MCF 10A (cell line): ENCODE results near the gene KIAA1143. TPM values are rescaled to one million over a fixed set of nuclear protein-coding genes. Genes with fewer than 3 reads are reported as not detected.

ENCODE experiments used
- BruUV-seq: library from RNA; stranded (reverse); fragments of 400-500 nt; replicated peaks from 2 replicates; lab custom pipeline; 2021; lab: Mats Ljungman, UMichigan
- CTCF ChIA-PET: fragments of 300-600 bp; sonication (Branson Sonifier 250); formaldehyde crosslinking; extraction: SDS; loops from one replicate; lab custom pipeline; 2021; ENCODE audit warnings: antibody characterized with exemption, inconsistent platforms; lab: Yijun Ruan, JAX
- POLR2A ChIA-PET: fragments of 300-600, 350-650 bp; sonication (Branson Sonifier 250); formaldehyde crosslinking; extraction: SDS; loops from one replicate; lab custom pipeline; 2020; ENCODE audit warnings: antibody characterized with exemption, inconsistent platforms; lab: Yijun Ruan, JAX
- DNase-seq: peaks from one replicate; pipeline ENCODE4 v3.0.0-alpha.2; 2018; ENCODE audit not compliant: unreplicated experiment
- H3K27ac Mint-ChIP-seq: one replicate; pipeline ENCODE4 v1.8.0; 2022; ENCODE audit warnings: mild to moderate bottlenecking, low read depth, mixed read lengths; ENCODE audit not compliant: unreplicated experiment
- H3K27me3 Mint-ChIP-seq: one replicate; pipeline ENCODE4 v1.8.0; 2022; ENCODE audit warnings: mixed read lengths; ENCODE audit not compliant: insufficient read depth, unreplicated experiment
- H3K36me3 Mint-ChIP-seq: one replicate; pipeline ENCODE4 v1.8.0; 2022; ENCODE audit warnings: mild to moderate bottlenecking, moderate library complexity, mixed read lengths; ENCODE audit not compliant: insufficient read depth, unreplicated experiment
- H3K4me1 Mint-ChIP-seq: one replicate; pipeline ENCODE4 v1.8.0; 2022; ENCODE audit warnings: mixed read lengths; ENCODE audit not compliant: insufficient read depth, unreplicated experiment
- H3K4me3 Mint-ChIP-seq: one replicate; pipeline ENCODE4 v1.8.0; 2022; ENCODE audit warnings: mild to moderate bottlenecking, moderate library complexity, mixed read lengths; ENCODE audit not compliant: unreplicated experiment
- H3K9me3 Mint-ChIP-seq: one replicate; pipeline ENCODE4 v1.8.0; 2022; ENCODE audit warnings: mixed read lengths; ENCODE audit not compliant: unreplicated experiment
- intact Hi-C: fragments of 100-400 bp; cut with micrococcal nuclease; formaldehyde crosslinking; loops from 2 replicates; pipeline ENCODE4 v1.14.1; 2022
- total RNA-seq: library from RNA; stranded (reverse); gene quantifications from 2 replicates; pipeline ENCODE4 v1.2.3, GENCODE V29; 2022
- TF ChIP-seq, protein P1 (sequence below): fragments of 200-600 bp; IDR thresholded peaks from one replicate; pipeline ENCODE4 v1.8.0; 2022; ENCODE audit warnings: antibody characterized with exemption, mild to moderate bottlenecking; ENCODE audit not compliant: unreplicated experiment

KIAA1143 gene
- total RNA-seq, 1 experiment from 2014 or later, result 18.2 TPM

DNA sequence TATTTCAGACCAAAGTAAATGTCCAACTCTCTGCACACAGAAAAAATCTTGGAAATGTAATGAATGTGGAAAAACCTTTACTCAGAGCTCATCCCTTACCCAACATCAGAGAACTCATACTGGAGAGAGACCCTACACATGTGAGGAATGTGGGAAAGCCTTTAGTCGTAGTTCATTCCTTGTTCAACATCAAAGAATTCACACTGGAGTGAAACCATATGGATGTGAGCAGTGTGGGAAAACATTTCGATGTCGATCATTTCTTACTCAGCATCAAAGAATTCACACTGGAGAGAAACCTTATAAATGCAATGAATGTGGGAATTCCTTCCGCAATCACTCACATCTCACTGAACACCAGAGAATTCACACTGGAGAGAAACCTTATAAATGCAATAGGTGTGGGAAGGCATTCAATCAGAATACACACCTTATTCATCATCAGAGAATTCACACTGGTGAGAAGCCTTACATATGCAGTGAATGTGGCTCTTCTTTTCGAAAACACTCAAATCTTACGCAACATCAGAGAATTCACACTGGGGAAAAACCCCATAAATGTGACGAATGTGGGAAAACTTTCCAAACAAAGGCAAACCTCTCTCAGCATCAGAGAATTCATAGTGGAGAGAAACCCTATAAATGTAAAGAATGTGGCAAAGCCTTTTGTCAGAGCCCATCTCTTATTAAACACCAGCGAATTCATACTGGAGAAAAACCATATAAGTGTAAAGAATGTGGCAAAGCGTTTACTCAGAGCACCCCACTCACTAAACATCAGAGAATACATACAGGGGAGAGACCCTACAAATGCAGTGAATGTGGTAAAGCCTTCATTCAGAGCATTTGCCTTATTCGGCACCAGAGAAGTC, 40.0 kb downstream of the KIAA1143 start:
- ChIA-PET POLR2A (no interaction called here), CTCF (no interaction called here)
- H3K27me3 Mint-ChIP-seq, result no peaks in the 10 kb centered on the region
- DNase-seq, result peak; percentile 7
- H3K4me3 Mint-ChIP-seq, result no peak overlapping the region
- no peak overlapping the region for H3K27ac Mint-ChIP-seq
- H3K9me3 Mint-ChIP-seq, result peaks cover 45% of the 10 kb centered on the region
- H3K4me1 Mint-ChIP-seq, result no peaks in the 10 kb centered on the region
- TF ChIP-seq, protein P1, sequence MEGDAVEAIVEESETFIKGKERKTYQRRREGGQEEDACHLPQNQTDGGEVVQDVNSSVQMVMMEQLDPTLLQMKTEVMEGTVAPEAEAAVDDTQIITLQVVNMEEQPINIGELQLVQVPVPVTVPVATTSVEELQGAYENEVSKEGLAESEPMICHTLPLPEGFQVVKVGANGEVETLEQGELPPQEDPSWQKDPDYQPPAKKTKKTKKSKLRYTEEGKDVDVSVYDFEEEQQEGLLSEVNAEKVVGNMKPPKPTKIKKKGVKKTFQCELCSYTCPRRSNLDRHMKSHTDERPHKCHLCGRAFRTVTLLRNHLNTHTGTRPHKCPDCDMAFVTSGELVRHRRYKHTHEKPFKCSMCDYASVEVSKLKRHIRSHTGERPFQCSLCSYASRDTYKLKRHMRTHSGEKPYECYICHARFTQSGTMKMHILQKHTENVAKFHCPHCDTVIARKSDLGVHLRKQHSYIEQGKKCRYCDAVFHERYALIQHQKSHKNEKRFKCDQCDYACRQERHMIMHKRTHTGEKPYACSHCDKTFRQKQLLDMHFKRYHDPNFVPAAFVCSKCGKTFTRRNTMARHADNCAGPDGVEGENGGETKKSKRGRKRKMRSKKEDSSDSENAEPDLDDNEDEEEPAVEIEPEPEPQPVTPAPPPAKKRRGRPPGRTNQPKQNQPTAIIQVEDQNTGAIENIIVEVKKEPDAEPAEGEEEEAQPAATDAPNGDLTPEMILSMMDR, result no peak
- intact Hi-C loops, result no loop called here
- BruUV-seq, result no TSS peak
- peaks cover 28% of the 10 kb centered on the region for H3K36me3 Mint-ChIP-seq

DNA sequence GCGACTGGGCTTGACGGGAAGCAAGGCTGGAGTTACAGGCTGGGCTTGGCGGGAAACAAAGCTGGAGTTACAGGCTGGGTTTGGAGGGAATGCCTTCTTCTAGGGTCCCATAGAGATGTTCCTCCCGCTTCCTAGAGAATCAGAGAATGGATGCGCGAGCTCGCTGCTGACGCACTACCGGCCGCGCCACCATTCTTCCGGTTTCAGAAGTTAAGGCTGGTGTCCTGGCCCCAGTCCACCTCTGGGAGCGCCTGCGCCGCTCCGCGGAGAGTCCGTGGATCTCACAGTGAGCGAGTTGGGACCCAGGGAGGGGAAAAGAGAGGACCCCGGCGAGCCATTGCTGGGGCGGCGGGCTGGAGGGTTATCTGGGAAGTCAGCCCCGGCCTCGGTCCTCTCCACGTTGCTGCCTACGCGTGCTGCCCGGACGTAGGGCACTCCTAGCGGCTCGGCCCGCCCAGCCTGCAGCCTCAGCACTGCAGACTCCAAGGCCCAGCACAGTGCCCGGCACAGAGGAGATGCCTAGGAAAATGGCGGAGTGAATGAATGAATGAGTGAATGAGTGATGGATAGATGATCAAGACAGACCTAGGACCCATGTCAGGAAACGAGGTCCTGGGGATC, 48.9 kb downstream of the KIAA1143 start, which contains the start of gene ZNF502:
Gene ZNF502 (plus strand): TSS at position 206 of the 621 bp plus-strand sequence. CDS start 7,602 bp downstream, outside the sequence.
- intact Hi-C loops, result no loop called here
- DNase-seq, result peak; percentile 52
- Mint-ChIP-seq H3K9me3 (peaks cover 8% of the 10 kb centered on the region), H3K4me3 (peak within 1 kb of the TSS; percentile 84), H3K27ac (peak within 1 kb of the TSS; percentile 33), H3K4me1 (no peaks in the 10 kb centered on the region), H3K27me3 (no peaks in the 10 kb centered on the region), H3K36me3 (no peaks in the 10 kb centered on the region)
- TF ChIP-seq, protein P1, result no peak
- CTCF ChIA-PET, result interaction anchor here (0.7 kb wide), 1 partner anchor 260 kb away, joined by 3 read pairs; no protein-coding TSS in a partner anchor
- POLR2A ChIA-PET, result interaction anchor here (0.6 kb wide), 1 partner anchor 12 kb away, joined by 3 read pairs; no protein-coding TSS in a partner anchor
- no TSS peak for BruUV-seq

Other genes starting within 250 kb of the KIAA1143 start
- not detected in 2 replicates for gene ZKSCAN7, start 206.4 kb downstream of the KIAA1143 start, total RNA-seq
- not detected in 2 replicates for gene ZNF660, start 176.7 kb downstream of the KIAA1143 start, total RNA-seq
- 15.6 and 15.8 TPM in 2 replicates for gene ZNF197, start 136.6 kb downstream of the KIAA1143 start, total RNA-seq
- 9.9 and 12.7 TPM in 2 replicates for gene ZNF35, start 112.9 kb downstream of the KIAA1143 start, total RNA-seq
- 2.4 and 2.8 TPM in 2 replicates for gene ZNF502, start 49.0 kb downstream of the KIAA1143 start, total RNA-seq
- 0.17 and 0.40 TPM in 2 replicates for gene ZNF501, start 32.0 kb downstream of the KIAA1143 start, total RNA-seq
- 5.6 and 10.6 TPM in 2 replicates for gene KIF15, start 175 bp upstream of the KIAA1143 start, total RNA-seq
- 27.6 and 27.8 TPM in 2 replicates for gene TMEM42, start 100.3 kb upstream of the KIAA1143 start, total RNA-seq
- 1.1 and 2.5 TPM in 2 replicates for gene TGM4, start 113.0 kb upstream of the KIAA1143 start, total RNA-seq
- 37.7 and 40.1 TPM in 2 replicates for gene ZDHHC3, start 214.6 kb upstream of the KIAA1143 start, total RNA-seq
- gene EXOSC7, start 214.6 kb upstream of the KIAA1143 start, total RNA-seq, result 59.7 and 73.3 TPM in 2 replicates